Activated CD4-positive, alpha-beta memory T cell treated with anti-CD3 and anti-CD28 coated beads, Interleukin-2, amount 10 ng/mL, durations not matched to agents 7 days and 5 days (primary cell): ENCODE measurements around the gene TM9SF4. TPM values are rescaled to one million over a fixed set of nuclear protein-coding genes. Genes with fewer than 3 reads are reported as not detected.

ENCODE experiments used
- total RNA-seq, 2 experiments: library from RNA; stranded (reverse); gene quantifications; one replicate each; pipeline ENCODE4 v1.2.3, GENCODE V29; 2021

TM9SF4 gene
- total RNA-seq, 2 experiments from 2014 or later: 37.6 to 38.6 TPM

Other genes with a start within 250 kb of the TM9SF4 start
- not detected for gene DUSP15, start 239.2 kb upstream of the TM9SF4 start, total RNA-seq
- gene TTLL9, start 239.1 kb upstream of the TM9SF4 start, total RNA-seq: not detected
- 10 to 100 TPM; 10.8 TPM for gene PDRG1, start 157.7 kb upstream of the TM9SF4 start, total RNA-seq
- not detected for gene XKR7, start 141.6 kb upstream of the TM9SF4 start, total RNA-seq
- not detected for gene CCM2L, start 99.3 kb upstream of the TM9SF4 start, total RNA-seq
- gene HCK, start 57.5 kb upstream of the TM9SF4 start, total RNA-seq: under 1 TPM; 0.10 to 0.35 TPM
- gene PLAGL2, start 98.0 kb downstream of the TM9SF4 start, total RNA-seq: 10 to 100 TPM; 27.9 to 28.9 TPM
- 10 to 100 TPM; 21.5 to 23.2 TPM for gene POFUT1, start 98.2 kb downstream of the TM9SF4 start, total RNA-seq
- 10 to 100 TPM; 23.1 to 23.4 TPM for gene KIF3B, start 167.9 kb downstream of the TM9SF4 start, total RNA-seq
- gene ASXL1, start 248.6 kb downstream of the TM9SF4 start, total RNA-seq: 100 to 1,000 TPM; 113 to 118 TPM